ENCODE results near the gene NRXN2. TPM values are rescaled to one million over a fixed set of nuclear protein-coding genes. Genes with fewer than 3 reads are reported as not detected.

NRXN2 gene
- total and polyA plus RNA-seq, 2 of the 13 experiments (the other 11 are each of a cell fraction or from before 2014, with no cell fraction given), result not detected

DNA sequence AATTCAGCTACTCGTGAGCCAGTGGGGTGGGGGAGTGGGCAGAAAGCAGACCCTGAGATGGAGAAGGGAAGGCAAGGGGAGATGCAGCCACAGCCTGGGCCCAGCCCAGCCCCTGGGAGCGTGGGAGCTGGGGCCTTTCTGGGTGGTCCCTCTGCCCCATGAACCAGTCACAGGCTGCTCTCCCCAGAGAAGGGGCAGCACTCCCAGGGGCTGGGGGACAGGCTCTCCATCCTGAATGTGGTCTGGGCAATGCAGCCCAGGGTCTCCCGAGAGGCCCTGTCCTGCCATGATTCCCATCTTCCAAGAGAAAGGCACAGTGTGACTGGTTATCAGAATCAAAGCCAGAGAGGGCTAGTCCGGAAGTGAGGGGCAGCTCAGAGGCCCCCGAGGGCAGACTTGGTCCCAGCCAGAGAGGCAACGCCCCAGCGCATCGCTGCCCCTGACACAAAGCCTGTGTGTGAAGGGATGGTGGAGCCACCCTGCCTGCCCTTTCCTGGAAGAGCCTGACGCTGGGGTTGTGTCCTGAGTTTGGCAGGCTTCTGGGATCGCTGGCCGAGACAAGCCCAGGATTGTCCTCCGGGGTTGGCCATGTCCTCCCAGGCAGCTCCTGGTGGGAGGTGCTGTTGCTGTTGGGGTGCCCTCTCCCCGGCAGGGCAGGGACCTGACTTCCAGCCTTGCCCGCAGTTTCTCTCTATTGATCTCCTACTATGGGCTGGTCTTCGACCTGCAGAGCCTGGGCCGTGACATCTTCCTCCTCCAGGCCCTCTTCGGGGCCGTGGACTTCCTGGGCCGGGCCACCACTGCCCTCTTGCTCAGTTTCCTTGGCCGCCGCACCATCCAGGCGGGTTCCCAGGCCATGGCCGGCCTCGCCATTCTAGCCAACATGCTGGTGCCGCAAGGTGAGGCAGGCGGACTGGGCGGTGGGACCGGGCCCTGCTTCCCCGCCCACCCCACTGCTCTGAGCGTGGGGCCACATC is 155.8 kb downstream of the NRXN2 start:
- no peaks in the 10 kb centered on the region for H3K9me3 ChIP-seq (ENCODE audit: low read length)
- no peaks in the 10 kb centered on the region for H4K20me1 ChIP-seq (ENCODE audit: insufficient read depth, low read length)
- H3K4me1 ChIP-seq (ENCODE audit: insufficient read depth, low read length), result peaks cover 55% of the 10 kb centered on the region
- 80% methylated on average over 24 of the region's 30 CpGs for WGBS (ENCODE audit: low lambda C conversion rate)
- TSS peak; percentile 93 for BruUV-seq (replicated peaks)
- no peaks in the 10 kb centered on the region for H3K36me3 ChIP-seq (replicated peaks in 1 of 2; ENCODE audit: control insufficient read depth in 1 of 2, insufficient read depth in 2 of 2, low read length in 2 of 2)
- ATAC-seq (peak; percentile 11), FAIRE-seq (no peak), DNase-seq (ENCODE audit: low spot score) (no peak)
- H3K79me2 ChIP-seq (ENCODE audit: insufficient read depth, low read length), result no peaks in the 10 kb centered on the region
- peak overlapping the region; percentile 52 for H3K9ac ChIP-seq (ENCODE audit: insufficient read depth, low read depth, low read length)
- CTCF ChIA-PET (ENCODE audit: low intra/inter-chr PET ratio, low total read pairs), result interaction anchor here (1.0 kb wide), 1 partner anchor 14 kb away, joined by 3 read pairs; no protein-coding TSS in a partner anchor
- intact Hi-C loops (cut with micrococcal nuclease; ENCODE audit: unreplicated experiment), result no loop called here
- H3K4me2 ChIP-seq (ENCODE audit: low read depth, low read length), result peak overlapping the region; percentile 68
- peak overlapping the region; percentile 49 for H3K27ac ChIP-seq (ENCODE audit: extremely low read length, insufficient read depth, low read length)
- POLR2A ChIA-PET, result interaction anchor here (0.7 to 1.5 kb wide), 4 partner anchors 14 to 296 kb away, joined by 3 to 5 read pairs (median 3); partner anchors contain the start of genes PRDX5 and TRMT112
- in situ Hi-C loops (cut with HindIII; ENCODE audit: extremely low pct_ligation_motif_present, low pct_unique_long_range_greater_than_20kb), result no loop called here
- H3K4me3 ChIP-seq (replicated peaks in 1 of 3; ENCODE audit: insufficient read depth in 1 of 3, low read depth in 2 of 3, low read length in 3 of 3), result peak overlapping the region in 1 of 3 experiments; percentile 30; a peak in 1 of 6 replicates
- H3K27me3 ChIP-seq (ENCODE audit: control insufficient read depth in 1 of 2, insufficient read depth in 2 of 2, low read length in 2 of 2), result 0 out of 5 replicates have a peak, but pooled peaks cover 0 to 2% of the 10 kb centered on the region in 2 experiments
- H2AFZ ChIP-seq (ENCODE audit: low read length), result no peak overlapping the region
- TF ChIP-seq ZNF451 (CRISPR knock-in tag; IDR thresholded peaks at IDR 0.05), result no peak
- no peak for TF ChIP-seq ZFP90 (CRISPR knock-in tag; IDR thresholded peaks at IDR 0.05; ENCODE audit: borderline replicate concordance)
- TF ChIP-seq CEBPG (CRISPR knock-in tag; IDR thresholded peaks at IDR 0.05), result no peak
- TF ChIP-seq, protein P1, sequence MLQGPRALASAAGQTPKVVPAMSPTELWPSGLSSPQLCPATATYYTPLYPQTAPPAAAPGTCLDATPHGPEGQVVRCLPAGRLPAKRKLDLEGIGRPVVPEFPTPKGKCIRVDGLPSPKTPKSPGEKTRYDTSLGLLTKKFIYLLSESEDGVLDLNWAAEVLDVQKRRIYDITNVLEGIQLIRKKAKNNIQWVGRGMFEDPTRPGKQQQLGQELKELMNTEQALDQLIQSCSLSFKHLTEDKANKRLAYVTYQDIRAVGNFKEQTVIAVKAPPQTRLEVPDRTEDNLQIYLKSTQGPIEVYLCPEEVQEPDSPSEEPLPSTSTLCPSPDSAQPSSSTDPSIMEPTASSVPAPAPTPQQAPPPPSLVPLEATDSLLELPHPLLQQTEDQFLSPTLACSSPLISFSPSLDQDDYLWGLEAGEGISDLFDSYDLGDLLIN (CRISPR knock-in tag; IDR thresholded peaks at IDR 0.05; ENCODE audit: borderline replicate concordance), result no peak
- TF ChIP-seq ZNF672 (CRISPR knock-in tag; IDR thresholded peaks at IDR 0.05), result no peak
- no peak for TF ChIP-seq SMC3 (IDR thresholded peaks at IDR 0.05; ENCODE audit: low read length)
- no peak for TF ChIP-seq HHEX (CRISPR knock-in tag; IDR thresholded peaks at IDR 0.05)
- no peak for TF ChIP-seq ZNF546 (CRISPR knock-in tag; conservative IDR thresholded peaks at IDR 0.05)
- TF ChIP-seq ZNF296 (CRISPR knock-in tag; conservative IDR thresholded peaks at IDR 0.05), result no peak
- TF ChIP-seq, protein P2, sequence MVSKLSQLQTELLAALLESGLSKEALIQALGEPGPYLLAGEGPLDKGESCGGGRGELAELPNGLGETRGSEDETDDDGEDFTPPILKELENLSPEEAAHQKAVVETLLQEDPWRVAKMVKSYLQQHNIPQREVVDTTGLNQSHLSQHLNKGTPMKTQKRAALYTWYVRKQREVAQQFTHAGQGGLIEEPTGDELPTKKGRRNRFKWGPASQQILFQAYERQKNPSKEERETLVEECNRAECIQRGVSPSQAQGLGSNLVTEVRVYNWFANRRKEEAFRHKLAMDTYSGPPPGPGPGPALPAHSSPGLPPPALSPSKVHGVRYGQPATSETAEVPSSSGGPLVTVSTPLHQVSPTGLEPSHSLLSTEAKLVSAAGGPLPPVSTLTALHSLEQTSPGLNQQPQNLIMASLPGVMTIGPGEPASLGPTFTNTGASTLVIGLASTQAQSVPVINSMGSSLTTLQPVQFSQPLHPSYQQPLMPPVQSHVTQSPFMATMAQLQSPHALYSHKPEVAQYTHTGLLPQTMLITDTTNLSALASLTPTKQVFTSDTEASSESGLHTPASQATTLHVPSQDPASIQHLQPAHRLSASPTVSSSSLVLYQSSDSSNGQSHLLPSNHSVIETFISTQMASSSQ (IDR thresholded peaks at IDR 0.05; ENCODE audit: low read depth), result no peak
- TF ChIP-seq, protein P2 (CRISPR knock-in tag; IDR thresholded peaks at IDR 0.05; ENCODE audit: borderline replicate concordance), result 0 out of 2 replicates have a peak, but pooled peaks have one; percentile 3
- TF ChIP-seq RCOR2 (CRISPR knock-in tag; IDR thresholded peaks at IDR 0.05), result 0 out of 2 replicates have a peak, but pooled peaks have one; percentile 7
- TF ChIP-seq SP1 (IDR thresholded peaks at IDR 0.05), result no peak
- TF ChIP-seq SP1 (CRISPR knock-in tag; IDR thresholded peaks at IDR 0.05), result no peak
- TF ChIP-seq, protein P3, sequence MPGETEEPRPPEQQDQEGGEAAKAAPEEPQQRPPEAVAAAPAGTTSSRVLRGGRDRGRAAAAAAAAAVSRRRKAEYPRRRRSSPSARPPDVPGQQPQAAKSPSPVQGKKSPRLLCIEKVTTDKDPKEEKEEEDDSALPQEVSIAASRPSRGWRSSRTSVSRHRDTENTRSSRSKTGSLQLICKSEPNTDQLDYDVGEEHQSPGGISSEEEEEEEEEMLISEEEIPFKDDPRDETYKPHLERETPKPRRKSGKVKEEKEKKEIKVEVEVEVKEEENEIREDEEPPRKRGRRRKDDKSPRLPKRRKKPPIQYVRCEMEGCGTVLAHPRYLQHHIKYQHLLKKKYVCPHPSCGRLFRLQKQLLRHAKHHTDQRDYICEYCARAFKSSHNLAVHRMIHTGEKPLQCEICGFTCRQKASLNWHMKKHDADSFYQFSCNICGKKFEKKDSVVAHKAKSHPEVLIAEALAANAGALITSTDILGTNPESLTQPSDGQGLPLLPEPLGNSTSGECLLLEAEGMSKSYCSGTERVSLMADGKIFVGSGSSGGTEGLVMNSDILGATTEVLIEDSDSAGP (CRISPR knock-in tag; IDR thresholded peaks at IDR 0.05; ENCODE audit: borderline replicate concordance), result peak; percentile 32; the same call in 1 of the 2 replicates
